PFSK-1 (cell line): ENCODE data around the gene CBX8.
A peak's percentile ranks its signal among the peaks of the same experiment; 100 is the strongest.

Experiments used
- FOXP2 ChIP-seq: optimal IDR thresholded peaks from 2 replicates; pipeline ENCODE3; 2011; ENCODE audit warnings: borderline replicate concordance, control low read depth, inconsistent platforms; ENCODE audit not compliant: insufficient read depth; ENCODE audit errors: extremely low read length, extremely low read depth
- POLR2AphosphoS5 ChIP-seq: IDR thresholded peaks from 2 replicates; pipeline ENCODE4 v1.6.1; 2012; ENCODE audit warnings: low read depth, mild to moderate bottlenecking, control low read depth, low read length, moderate library complexity
- SIN3A ChIP-seq: IDR thresholded peaks from 2 replicates; pipeline ENCODE4 v1.6.1; 2012; ENCODE audit warnings: mild to moderate bottlenecking, low read length, moderate library complexity, borderline replicate concordance; ENCODE audit not compliant: insufficient read depth
- TAF1 ChIP-seq: IDR thresholded peaks from 2 replicates; pipeline ENCODE4 v1.6.1; 2012; ENCODE audit warnings: low read length, control low read depth, borderline replicate concordance; ENCODE audit not compliant: insufficient read depth
- TF ChIP-seq, protein P1 (sequence below), 2 experiments: IDR thresholded peaks; 2 replicates each; pipeline versions ENCODE4 v1.6.1 to v1.8.0; 2011 to 2012; ENCODE audit warnings: low read depth in 2 of 2, low read length in 2 of 2, control low read depth in 1 of 2, inconsistent platforms in 1 of 2, mild to moderate bottlenecking in 1 of 2, moderate library complexity in 1 of 2; ENCODE audit not compliant: insufficient read depth in 1 of 2

CBX8 gene

DNA sequence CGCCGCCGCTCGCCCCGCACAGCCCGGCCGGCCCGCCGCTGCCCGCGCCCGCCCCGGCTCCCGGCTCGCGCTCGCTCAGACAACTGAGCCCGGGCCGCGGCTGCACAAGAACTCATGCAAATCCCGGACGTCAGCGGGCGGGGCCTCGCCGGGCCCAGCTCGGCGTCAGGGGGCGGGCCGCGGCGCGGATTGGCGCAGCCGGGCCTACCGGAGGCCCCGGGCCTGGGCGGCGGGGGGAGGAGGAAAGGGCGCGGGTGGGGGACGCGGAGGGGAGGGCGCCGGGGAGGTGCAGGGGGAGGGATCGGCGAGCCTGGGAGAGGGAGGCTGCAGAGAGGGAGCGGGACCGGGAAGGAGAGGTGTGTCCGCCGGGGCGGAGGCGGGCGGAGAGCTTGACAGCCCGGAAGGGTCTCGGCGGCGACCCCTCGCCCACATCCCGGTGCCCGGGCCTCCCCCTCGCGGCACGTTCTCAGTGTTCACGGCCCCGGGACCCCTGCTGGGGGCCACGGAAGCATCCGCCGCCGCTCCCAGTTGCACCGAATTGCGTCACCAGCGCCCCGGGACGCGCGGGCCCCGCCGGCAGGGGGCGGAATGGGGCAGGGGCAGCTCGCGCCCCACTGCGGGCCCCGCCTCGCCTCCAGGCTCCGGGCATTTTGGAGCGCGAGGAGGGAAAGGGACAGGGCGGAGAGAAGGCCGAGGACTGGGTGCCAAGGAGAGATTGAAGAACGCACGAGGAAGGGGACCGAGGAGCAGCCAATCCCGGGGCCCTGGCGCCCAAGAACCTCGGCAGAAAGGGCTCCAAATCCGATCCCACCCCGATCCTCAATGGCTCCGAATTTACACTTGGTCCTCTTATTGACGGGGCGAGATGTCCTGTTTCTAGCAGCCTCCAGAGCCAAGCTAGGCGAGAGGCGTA lies 42.7 kb upstream of the CBX8 start, which contains the start of gene CBX4:
TSS of gene CBX4 (minus strand) at position 85 of the 913 bp plus-strand sequence. CDS start 189 bp downstream, outside the sequence.
- TF ChIP-seq SIN3A (no peak), TAF1 (peak; percentile 83), FOXP2 (peak; percentile 68), POLR2AphosphoS5 (peak; percentile 48; the same call in 1 of the 2 replicates)
- TF ChIP-seq, protein P1, sequence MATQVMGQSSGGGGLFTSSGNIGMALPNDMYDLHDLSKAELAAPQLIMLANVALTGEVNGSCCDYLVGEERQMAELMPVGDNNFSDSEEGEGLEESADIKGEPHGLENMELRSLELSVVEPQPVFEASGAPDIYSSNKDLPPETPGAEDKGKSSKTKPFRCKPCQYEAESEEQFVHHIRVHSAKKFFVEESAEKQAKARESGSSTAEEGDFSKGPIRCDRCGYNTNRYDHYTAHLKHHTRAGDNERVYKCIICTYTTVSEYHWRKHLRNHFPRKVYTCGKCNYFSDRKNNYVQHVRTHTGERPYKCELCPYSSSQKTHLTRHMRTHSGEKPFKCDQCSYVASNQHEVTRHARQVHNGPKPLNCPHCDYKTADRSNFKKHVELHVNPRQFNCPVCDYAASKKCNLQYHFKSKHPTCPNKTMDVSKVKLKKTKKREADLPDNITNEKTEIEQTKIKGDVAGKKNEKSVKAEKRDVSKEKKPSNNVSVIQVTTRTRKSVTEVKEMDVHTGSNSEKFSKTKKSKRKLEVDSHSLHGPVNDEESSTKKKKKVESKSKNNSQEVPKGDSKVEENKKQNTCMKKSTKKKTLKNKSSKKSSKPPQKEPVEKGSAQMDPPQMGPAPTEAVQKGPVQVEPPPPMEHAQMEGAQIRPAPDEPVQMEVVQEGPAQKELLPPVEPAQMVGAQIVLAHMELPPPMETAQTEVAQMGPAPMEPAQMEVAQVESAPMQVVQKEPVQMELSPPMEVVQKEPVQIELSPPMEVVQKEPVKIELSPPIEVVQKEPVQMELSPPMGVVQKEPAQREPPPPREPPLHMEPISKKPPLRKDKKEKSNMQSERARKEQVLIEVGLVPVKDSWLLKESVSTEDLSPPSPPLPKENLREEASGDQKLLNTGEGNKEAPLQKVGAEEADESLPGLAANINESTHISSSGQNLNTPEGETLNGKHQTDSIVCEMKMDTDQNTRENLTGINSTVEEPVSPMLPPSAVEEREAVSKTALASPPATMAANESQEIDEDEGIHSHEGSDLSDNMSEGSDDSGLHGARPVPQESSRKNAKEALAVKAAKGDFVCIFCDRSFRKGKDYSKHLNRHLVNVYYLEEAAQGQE (IDR thresholded peaks at IDR 0.05; ENCODE audit: insufficient read depth in 1 of 2, low read depth in 2 of 2, low read length in 2 of 2): no peak

DNA sequence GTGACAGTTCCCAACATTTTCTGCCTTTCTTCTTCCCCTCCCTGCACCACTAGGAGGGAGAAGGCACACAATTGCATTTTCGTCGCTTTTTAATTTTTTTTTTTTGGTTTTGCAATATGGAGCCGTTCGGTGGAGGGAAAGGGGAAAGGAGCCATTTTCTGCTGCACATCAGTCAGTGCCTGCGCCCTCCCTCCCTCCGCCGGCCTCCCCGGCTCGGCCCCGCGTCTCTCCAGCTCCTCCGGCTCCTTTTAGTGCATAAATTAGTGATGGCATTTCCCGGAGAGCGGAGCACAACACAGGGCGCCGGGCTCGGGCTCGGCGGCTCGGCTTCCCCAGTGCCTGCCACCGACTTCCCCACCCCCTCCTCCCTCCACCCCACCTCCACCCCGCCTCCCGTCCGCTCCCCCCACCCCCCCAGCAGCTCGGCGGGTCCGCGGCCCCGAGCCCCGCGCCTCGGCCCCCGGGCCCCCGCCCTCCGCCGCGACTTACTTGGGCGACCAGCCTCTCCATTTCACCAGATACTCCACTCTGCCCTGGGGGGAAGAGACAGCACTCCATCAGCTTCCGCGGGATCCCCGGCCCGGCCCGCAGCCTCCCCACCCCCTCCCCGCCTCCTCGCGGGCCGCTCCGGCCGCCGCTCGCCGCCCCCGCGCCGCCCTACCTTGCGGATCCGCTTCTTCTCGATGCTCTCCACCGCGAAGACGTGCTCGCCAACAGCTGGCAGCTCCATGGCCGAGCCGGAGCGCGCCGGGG lies 41.8 kb upstream of the CBX8 start:
- TF ChIP-seq FOXP2: no peak
- TF ChIP-seq, protein P1 (IDR thresholded peaks at IDR 0.05; ENCODE audit: insufficient read depth in 1 of 2, low read depth in 2 of 2, low read length in 2 of 2): 0 out of 4 replicates have a peak, but pooled peaks of 1 of the 2 experiments have one; percentile 8

DNA sequence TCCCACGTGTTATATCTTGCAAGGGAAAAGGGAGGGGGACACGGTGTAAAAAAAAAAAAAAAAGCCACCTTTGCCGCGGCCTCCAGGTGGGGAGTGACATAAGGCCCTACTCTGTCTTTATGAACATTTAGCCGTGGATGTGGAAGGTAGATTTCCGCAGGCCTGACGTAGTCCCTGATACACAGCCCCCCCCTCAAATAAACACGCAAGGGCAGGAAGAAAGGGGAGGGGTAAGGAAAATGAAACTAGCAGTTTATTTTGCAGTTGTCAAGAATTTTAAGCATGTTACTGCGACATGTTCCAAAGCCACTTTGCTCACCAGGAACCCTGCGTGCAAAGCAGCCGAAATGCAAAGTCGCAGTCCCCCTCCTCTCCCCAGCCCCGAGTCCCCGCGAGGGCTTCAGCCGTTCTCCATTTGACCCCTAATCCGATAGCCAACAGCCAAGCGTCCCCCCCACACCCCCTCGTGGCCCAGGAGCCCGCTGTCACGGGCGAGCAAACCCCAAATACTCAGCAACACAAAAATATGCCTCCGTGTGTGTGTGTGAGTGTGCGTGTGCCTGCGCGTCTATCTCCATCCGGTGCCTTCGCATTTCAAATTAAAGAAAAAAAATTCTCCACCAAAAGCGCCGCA lies 41.1 kb upstream of the CBX8 start:
- TF ChIP-seq POLR2AphosphoS5 (no peak), SIN3A (no peak), TAF1 (no peak), FOXP2 (no peak)
- TF ChIP-seq, protein P1 (IDR thresholded peaks at IDR 0.05; ENCODE audit: insufficient read depth in 1 of 2, low read depth in 2 of 2, low read length in 2 of 2): no peak

DNA sequence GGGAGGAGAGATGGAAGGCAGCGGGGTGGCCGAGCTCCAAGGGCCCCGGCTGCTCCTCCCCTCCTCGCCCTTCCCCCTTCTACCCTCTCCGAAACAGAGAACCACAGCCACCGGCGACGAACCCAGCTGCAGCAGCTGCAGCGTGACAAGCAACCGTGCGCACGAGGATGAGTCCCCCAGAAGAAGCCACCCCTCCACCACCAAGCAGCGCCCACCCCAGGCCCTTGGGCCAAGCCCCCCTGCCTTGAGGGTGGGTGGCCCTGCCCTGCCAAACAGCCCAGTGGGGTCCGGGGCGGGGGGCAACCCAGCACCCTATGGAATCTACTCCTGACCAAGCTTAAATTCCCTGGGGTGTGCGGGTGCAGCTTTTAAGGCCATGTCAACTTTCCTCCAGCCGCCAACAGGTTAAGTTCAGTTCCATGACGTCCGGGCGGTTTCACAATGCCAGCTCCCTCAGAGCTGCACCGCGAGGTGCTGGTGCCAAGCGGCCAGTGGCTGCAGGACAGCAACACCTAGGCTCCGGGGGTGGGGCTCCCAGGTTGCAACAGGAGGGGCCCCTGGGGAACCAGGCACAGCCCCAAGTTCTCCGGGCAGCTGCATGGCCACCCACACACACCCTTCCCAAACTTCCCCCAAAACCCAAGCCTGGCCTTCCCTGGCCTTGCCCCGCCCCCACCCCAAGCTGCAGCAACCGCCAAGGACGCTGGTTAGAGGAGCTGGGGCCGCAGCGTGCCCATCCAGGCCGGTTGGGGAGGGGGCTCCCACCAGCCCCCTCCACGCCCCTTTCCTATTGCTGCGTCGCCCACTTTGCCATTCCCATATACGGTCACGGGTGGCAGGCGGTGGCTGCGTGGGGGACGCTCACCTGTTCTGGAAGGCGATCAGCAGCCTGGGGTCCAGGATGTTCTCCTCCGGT lies 40.4 kb upstream of the CBX8 start:
- TF ChIP-seq POLR2AphosphoS5: no peak
- TF ChIP-seq SIN3A: no peak
- TF ChIP-seq TAF1: no peak
- TF ChIP-seq FOXP2: no peak
- TF ChIP-seq, protein P1 (IDR thresholded peaks at IDR 0.05; ENCODE audit: insufficient read depth in 1 of 2, low read depth in 2 of 2, low read length in 2 of 2): no peak
